OCI-LY1 (cell line): Measurements from ENCODE around the gene NHERF2.
A peak's percentile ranks its signal among the peaks of the same experiment; 100 is the strongest.

Experiments used
- H2AFZ ChIP-seq: fragments of 200-600 bp; sonication (generic), shearing (Covaris generic); 2 replicates; pipeline ENCODE4 v1.6.0; 2014; ENCODE audit warnings: antibody characterized with exemption, mild to moderate bottlenecking, low read length
- H3F3A ChIP-seq: fragments of 200-600 bp; sonication (generic), shearing (Covaris generic); 2 replicates; pipeline ENCODE4 v1.6.0; 2014; ENCODE audit warnings: mild to moderate bottlenecking, antibody characterized with exemption, low read length, moderate library complexity; ENCODE audit not compliant: insufficient read depth
- H3K27ac ChIP-seq: fragments of 200-600 bp; sonication (generic); 2 replicates; pipeline ENCODE4 v1.5.1; 2014; ENCODE audit warnings: low read length, mixed run types, mild to moderate bottlenecking, low read depth; ENCODE audit not compliant: poor library complexity, severe bottlenecking
- H3K27me3 ChIP-seq: fragments of 200-600 bp; sonication (generic); 2 replicates; pipeline ENCODE4 v1.6.0; 2014; ENCODE audit warnings: antibody characterized with exemption, mild to moderate bottlenecking, low read length, moderate library complexity; ENCODE audit not compliant: insufficient read depth
- H3K36me3 ChIP-seq: fragments of 200-600 bp; sonication (generic); 2 replicates; pipeline ENCODE4 v1.6.1; 2014; ENCODE audit warnings: mild to moderate bottlenecking, antibody characterized with exemption, low read length, moderate library complexity, mixed read lengths; ENCODE audit not compliant: insufficient read depth
- H3K4me1 ChIP-seq: fragments of 200-600 bp; sonication (generic); 2 replicates; pipeline ENCODE4 v1.5.1; 2014; ENCODE audit warnings: mild to moderate bottlenecking, low read length, moderate library complexity; ENCODE audit not compliant: insufficient read depth, severe bottlenecking
- H3K4me2 ChIP-seq: fragments of 200-600 bp; sonication (generic), shearing (Covaris generic); 2 replicates; pipeline ENCODE4 v1.6.1; 2014; ENCODE audit warnings: low read length
- H3K4me3 ChIP-seq: fragments of 200-600 bp; sonication (generic); 2 replicates; pipeline ENCODE4 v1.5.1; 2014; ENCODE audit warnings: low read length, low read depth, mild to moderate bottlenecking, mixed read lengths; ENCODE audit not compliant: poor library complexity, severe bottlenecking
- H3K79me2 ChIP-seq: fragments of 200-600 bp; shearing (Covaris generic); 2 replicates; pipeline ENCODE4 v1.6.1; 2016; ENCODE audit warnings: mixed run types, low read length, mixed read lengths; ENCODE audit not compliant: insufficient read depth
- H3K9ac ChIP-seq: fragments of 200-600 bp; sonication (generic), shearing (Covaris generic); 2 replicates; pipeline ENCODE4 v1.6.1; 2014; ENCODE audit warnings: mild to moderate bottlenecking, low read length, mixed read lengths
- H3K9me2 ChIP-seq: fragments of 200-600 bp; sonication (generic), shearing (Covaris generic); 2 replicates; pipeline ENCODE4 v1.6.1; 2014; ENCODE audit warnings: low read depth, mild to moderate bottlenecking, low read length, mixed read lengths
- H3K9me3 ChIP-seq: fragments of 200-600 bp; shearing (Covaris generic); 2 replicates; pipeline ENCODE4 v1.6.1; 2014; ENCODE audit warnings: low read length, mixed read lengths
- H4K20me1 ChIP-seq: fragments of 200-600 bp; sonication (generic), shearing (Covaris generic); 2 replicates; pipeline ENCODE4 v1.6.0; 2016; ENCODE audit warnings: mild to moderate bottlenecking, low read length; ENCODE audit not compliant: insufficient read depth
- CTCF ChIP-seq: fragments of 200-600 bp; sonication (generic), shearing (Covaris generic); IDR thresholded peaks from 2 replicates; pipeline ENCODE4 v1.5.1; 2017; ENCODE audit warnings: mild to moderate bottlenecking, antibody characterized with exemption, low read length, moderate library complexity, mixed read lengths
- EZH2 ChIP-seq: fragments of 200-600 bp; sonication (generic), shearing (Covaris generic); IDR thresholded peaks from 2 replicates; pipeline ENCODE4 v1.8.0; 2017; ENCODE audit warnings: borderline replicate concordance, mixed run types, mild to moderate bottlenecking, antibody characterized with exemption, low read length, moderate library complexity, mixed read lengths

NHERF2 gene

GRCh38 chr16:1990101-1990350 is 36.7 kb upstream of the NHERF2 start:
- Histone ChIP-seq H3K9me3 (no peaks in the 10 kb centered on the region), H3F3A (no peaks in the 10 kb centered on the region; the same call in 1 of the 2 replicates), H3K27ac (no peak overlapping the region), H3K4me3 (peak overlapping the region; percentile 60), H4K20me1 (no peaks in the 10 kb centered on the region), H3K4me2 (peak overlapping the region; percentile 68), H3K9me2 (no peaks in the 10 kb centered on the region), H3K36me3 (peaks cover 13% of the 10 kb centered on the region), H3K4me1 (peaks cover 34% of the 10 kb centered on the region), H3K79me2 (no peaks in the 10 kb centered on the region), H3K9ac (no peak overlapping the region), H2AFZ (no peak overlapping the region), H3K27me3 (peaks cover 6% of the 10 kb centered on the region; the same call in 1 of the 2 replicates)
- TF ChIP-seq CTCF (no peak), EZH2 (no peak)

GRCh38 chr16:1990351-1991134 is 36.2 kb upstream of the NHERF2 start:
- no peaks in the 10 kb centered on the region for H4K20me1 ChIP-seq
- no peaks in the 10 kb centered on the region for H3K9me2 ChIP-seq
- H3K4me2 ChIP-seq = peak overlapping the region; percentile 68
- H3K9me3 ChIP-seq = no peaks in the 10 kb centered on the region
- peaks cover 16% of the 10 kb centered on the region for H3K36me3 ChIP-seq
- no peaks in the 10 kb centered on the region for H3K79me2 ChIP-seq
- no peak overlapping the region for H2AFZ ChIP-seq
- H3K9ac ChIP-seq = peak overlapping the region; percentile 36; the same call in 1 of the 2 replicates
- TF ChIP-seq CTCF (no peak), EZH2 (no peak)
- peaks cover 29% of the 10 kb centered on the region for H3K4me1 ChIP-seq
- peaks cover 6% of the 10 kb centered on the region; the same call in 1 of the 2 replicates for H3K27me3 ChIP-seq
- no peak overlapping the region for H3K27ac ChIP-seq
- H3F3A ChIP-seq = no peaks in the 10 kb centered on the region; the same call in 1 of the 2 replicates
- peak overlapping the region; percentile 60 for H3K4me3 ChIP-seq

- Histone ChIP-seq H3K9ac (peak overlapping the region; percentile 61), H4K20me1 (no peaks in the 10 kb centered on the region), H3K27me3 (peaks cover 6% of the 10 kb centered on the region; the same call in 1 of the 2 replicates), H3K9me2 (no peaks in the 10 kb centered on the region), H3F3A (no peaks in the 10 kb centered on the region; the same call in 1 of the 2 replicates), H2AFZ (no peak overlapping the region), H3K27ac (peak overlapping the region; percentile 48), H3K4me2 (peak overlapping the region; percentile 68), H3K79me2 (no peaks in the 10 kb centered on the region), H3K9me3 (no peaks in the 10 kb centered on the region), H3K36me3 (peaks cover 12% of the 10 kb centered on the region), H3K4me3 (peak overlapping the region; percentile 60), H3K4me1 (peaks cover 29% of the 10 kb centered on the region)
- TF ChIP-seq EZH2 = no peak
- no peak for TF ChIP-seq CTCF
Measured at GRCh38 chr16:1991135-1991551, 35.6 kb upstream of the NHERF2 start.
